CMK (cell line): ENCODE measurements around the gene DPH7.
"Not testable (repeated sequence)": the region's sequence is repeated elsewhere in the genome, so short reads cannot be mapped to it uniquely, and the experiment has no call there.

Experiments
- DNase-seq: peaks from one replicate; pipeline ENCODE4 v3.0.0-alpha.2; 2010; ENCODE audit warnings: low read depth

DPH7 gene

DNA sequence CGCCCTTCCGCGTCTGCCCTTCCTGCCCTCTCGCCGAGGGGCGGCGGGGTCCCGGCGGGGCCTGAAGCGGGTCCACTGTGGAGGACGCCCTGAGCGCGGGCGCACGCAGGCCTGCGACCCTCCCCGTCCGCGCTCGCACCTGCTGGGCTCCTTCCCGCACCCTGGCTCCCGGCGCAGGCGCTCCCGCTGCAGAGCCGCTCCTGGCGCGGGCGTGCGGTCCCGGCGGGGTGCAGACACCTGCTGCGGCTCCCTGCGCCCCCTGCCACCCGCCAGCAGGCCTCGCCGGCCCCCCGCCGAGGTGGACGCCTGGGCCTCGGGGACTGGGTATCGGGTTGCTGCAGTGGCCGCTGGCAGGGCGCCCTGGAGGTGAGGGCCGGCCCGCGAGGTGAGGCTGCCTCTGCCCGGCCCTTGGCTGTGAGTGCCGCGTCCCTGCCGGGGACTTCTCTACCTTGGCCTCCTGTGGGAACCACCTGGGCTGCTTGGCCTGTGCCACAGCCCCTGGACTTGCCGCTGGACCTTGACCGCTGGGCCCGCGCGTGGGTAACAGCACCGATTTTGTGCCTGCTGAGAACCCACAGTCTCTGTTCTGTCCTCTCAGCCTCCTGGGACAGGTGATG lies 27.4 kb upstream of the DPH7 start:
- no peak for DNase-seq

DNA sequence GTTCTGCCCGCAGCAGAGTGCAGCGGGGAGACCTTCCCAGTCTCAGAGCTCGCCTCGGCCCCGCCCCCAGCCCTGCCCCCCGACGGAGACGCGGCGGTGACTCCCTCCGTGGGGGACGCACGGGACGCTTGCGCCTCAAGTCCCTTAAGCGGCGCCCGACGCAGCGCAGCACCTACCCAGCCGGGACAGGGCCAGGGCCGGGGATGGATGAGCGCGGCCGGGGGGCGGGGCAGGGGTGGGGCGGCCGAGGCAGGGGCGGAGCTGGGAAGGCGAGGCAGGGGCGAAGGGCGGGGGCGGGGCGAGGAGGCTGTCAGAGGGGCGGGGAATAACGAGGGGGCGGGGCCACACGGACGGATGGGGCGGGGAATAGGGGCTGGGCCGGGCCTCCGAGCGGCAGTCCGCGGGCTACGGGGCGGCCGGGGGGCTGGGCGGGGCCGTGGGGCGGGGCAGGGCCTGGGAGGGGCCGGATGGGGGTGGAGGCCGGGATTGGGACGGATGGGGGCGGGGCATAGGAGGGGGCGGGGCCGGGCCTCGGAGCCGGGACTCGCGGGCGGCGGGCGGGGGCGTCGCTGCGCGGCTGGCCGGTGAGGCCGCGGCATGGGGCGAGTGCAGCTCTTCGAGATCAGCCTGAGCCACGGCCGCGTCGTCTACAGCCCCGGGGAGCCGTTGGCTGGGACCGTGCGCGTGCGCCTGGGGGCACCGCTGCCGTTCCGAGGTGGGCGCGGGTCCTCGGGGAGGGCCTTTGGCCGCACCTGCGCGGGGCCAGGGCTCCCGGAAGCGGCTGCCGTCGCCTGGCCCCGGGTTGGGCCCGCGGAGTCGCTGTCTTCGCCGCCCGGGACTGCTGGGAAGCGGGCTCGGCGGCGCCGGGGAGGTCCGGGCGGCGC lies 26.6 kb upstream of the DPH7 start, which contains the start of gene ARRDC1:
Gene ARRDC1, plus strand, starts transcription at position 566 of the 884 bp plus-strand sequence. Its CDS starts 32 bp downstream, at position 598.
- DNase-seq: peak; percentile 92

DNA sequence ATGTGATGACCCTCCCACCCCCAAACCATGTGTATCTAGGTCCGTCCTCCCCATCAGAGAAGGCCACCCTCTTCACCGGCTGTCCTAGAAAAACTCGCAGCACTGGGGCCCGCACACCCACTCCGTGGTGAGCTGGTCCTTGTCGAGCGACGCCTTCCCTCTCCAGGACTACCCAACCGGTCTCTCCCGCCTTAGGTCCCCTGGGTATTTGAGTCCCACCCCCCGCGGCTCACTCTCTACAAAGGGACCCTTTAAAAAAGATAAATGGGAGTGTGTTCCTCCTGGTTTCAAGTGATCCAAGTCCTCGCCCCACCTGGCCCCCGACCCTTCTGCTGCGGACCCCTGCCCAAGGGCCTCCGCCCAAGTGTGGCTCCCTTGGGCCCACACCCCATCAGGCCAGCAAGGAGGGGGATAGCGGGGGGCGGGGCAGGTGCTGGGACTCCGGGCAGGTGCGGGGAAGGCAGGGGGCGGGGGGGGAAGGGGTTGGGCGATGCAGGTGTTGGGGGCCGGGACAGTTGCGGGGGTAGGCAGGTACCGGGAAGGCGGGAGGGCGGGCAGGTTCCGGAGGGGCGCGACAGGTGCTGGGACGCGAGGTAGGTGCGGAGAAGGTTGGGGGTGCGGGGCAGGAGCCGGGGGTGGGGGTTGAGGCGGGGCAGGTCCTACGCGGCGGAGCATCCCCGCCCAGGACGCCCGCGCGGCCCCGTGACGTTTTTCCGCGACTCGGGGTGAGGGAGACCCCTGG lies 25.8 kb upstream of the DPH7 start:
- DNase-seq: no peak

DNA sequence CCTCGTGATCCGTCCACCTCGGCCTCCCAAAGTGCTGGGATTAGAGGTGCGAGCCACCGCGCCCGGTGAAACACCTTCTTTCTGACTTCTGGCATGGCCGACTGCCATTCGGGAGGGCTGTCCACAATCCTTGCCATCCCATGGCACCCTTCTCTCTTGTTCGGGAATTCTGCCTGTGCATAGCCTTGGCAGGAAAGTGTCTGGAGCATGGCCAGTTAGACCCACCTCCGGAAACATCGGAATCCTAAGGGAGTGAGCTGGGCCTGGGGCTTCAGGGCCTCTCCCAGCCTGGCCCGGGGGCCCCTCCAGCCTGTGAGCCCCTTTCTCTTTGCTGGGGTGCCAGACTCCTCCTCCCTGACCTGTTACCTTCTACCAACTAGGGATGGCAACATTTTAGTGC lies 25.2 kb upstream of the DPH7 start:
- DNase-seq: no peak

DNA sequence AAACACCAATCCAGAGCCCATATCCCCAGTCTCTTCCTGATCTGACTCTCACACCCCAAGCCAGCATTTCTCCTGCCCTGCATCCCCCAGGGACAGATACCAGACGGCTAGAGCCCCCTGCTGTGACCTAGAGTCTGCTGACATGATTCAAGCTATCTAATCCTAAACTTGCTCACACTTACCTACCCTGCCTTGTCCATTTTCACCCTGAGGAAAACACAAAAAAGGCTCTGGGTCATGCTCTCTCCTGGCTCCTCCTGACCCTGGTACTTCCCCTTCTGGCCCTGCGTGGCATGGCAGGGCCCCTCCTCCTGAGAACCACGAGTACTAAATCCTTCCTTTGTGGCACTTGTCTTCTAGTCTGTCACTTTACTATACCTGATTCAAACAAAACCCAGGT lies 23.9 kb upstream of the DPH7 start:
- no peak for DNase-seq

DNA sequence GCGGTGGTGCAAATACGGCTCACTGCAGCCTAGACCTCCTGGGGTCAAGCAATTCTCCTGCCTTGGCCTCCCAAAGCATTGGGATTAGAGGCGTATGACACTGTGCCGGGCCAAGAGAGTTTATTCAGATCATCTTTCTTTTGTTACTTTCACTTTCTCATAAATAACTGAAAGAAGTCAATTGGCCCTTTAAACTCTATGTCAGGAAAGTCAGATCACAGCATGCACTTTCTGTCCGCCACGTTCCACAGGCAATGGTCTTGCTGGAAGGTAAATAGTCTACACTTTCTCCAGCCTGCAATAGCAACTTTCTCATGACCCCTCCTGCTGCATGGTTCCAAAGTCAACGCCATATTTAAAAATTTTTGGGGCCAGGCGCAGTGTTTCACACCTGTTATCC lies 20.2 kb upstream of the DPH7 start:
- DNase-seq: no peak

DNA sequence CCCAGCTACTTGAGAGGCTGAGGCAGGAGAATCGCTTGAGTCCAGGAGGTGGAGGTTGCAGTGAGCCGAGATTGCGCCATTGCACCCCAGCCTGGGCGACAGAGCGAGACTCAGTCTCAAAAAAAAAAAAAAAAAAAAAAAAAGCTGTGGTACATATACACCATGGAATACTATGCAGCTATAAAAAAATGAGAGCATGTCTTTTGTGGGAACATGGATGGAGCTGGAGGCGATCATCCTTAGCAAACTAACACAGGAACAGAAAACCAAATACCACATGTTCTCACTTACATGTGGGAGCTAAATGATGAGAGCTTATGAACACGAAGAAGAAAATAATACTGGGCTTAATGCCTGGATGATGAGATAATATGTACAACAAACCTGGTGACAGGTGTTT lies 17.9 kb upstream of the DPH7 start:
- DNase-seq: not testable (repeated sequence)

DNA sequence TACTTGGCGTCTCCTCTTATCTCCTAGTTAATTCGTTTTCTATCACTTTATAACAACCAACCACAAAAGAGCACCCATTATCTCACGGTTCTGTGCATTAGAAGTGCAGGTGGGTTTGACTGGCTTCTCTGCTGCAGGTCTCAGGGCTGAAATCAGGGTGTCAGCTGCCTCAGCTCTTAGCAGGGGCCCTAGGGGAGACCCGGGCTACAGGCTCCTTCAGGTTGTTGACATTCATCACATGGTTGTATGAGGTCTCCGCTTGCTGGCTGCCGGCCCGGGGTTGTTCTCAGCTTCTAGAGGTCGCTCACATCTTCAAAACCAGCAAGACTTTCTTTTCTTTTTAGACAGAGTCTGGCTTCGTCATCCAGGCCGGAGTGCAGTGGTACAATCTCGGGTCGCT lies 14.5 kb upstream of the DPH7 start:
- DNase-seq: no peak

DNA sequence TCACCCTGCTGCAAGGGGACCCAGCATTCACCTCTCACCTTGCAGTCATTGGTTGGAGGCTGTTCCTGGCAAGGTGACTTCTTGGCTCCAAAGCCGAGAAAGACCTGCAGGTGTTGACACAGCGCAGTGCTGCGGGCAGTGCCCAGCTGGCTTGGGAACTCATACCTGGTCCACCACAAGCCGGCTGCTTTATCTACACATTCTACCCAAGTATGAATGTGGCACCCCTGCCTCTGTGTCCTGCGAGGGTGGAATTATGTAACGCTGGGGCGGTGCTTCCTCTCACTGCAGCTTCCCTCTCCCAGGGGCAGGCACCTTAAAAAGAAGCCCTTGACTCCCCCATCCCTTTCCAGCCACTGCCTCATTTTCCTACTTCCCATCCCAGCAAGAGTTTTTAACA lies 14.0 kb upstream of the DPH7 start:
- DNase-seq: no peak

DNA sequence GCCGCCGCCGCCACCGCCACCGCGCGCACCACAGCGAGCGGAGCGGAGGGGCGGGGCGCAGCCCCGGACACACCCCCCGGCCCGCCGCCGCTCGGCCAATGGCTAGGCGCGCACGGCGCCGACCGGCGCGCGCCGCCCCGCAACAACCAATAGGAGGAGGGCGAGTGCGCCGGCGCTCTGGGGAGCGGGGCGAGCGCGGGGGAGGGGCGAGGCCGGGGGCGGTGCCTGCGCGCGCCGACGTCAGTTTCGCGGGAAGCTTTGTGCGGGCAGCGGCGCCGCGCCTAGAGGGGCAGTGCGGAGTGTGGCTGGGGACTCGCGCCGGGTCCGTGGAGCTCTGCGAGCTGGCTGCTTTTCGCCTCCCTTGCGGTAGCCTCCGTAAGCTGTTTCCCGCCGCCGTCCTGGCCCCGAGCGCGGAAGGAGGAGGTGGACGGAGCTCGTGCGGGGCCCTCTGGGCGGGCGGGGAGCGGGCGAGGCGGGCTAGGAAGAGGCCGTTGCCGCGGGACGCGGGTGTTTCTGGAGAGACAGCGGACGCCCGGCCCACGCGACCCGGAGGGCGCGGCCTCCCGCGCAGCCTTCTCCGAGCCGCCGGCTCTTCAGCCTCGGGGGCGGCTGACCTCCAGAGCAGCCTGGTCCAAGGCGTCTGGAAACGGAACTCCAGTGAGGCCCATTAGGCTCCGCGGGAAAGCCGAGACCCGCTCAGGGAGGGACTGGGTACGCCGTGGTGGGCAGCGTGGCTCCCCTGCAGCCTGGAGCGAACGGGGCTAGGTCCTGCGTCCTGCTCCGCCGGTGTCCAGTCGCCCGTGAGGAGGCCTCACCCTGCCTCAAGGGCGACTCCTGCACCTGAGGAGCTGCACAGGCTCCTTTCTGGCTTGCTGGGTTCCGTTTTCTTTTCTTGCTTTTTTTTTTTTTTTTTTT lies 12.0 kb upstream of the DPH7 start, which contains the start of gene ZMYND19:
Gene ZMYND19, minus strand, starts transcription at position 44 of the 915 bp plus-strand sequence. CDS start 249 bp downstream, outside the sequence.
- peak; percentile 67 for DNase-seq

DNA sequence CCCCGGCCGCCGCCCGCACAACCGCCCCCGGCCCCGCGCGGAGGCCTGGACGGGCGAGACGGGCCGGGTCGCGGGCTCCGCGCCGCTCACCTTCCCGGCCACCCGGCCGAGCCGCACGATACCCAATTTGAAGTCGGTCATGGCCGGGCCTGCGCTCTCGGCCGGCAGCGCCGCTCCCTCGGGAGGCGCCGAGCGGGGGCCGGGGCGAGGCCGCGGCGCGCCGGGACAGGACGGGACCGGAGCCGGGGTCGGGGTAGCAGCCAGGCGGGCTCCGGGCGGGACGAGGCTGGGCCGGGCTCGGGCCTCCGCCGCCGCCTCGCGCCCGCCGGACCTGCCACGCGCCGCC lies 11.4 kb upstream of the DPH7 start:
- DNase-seq: no peak

DNA sequence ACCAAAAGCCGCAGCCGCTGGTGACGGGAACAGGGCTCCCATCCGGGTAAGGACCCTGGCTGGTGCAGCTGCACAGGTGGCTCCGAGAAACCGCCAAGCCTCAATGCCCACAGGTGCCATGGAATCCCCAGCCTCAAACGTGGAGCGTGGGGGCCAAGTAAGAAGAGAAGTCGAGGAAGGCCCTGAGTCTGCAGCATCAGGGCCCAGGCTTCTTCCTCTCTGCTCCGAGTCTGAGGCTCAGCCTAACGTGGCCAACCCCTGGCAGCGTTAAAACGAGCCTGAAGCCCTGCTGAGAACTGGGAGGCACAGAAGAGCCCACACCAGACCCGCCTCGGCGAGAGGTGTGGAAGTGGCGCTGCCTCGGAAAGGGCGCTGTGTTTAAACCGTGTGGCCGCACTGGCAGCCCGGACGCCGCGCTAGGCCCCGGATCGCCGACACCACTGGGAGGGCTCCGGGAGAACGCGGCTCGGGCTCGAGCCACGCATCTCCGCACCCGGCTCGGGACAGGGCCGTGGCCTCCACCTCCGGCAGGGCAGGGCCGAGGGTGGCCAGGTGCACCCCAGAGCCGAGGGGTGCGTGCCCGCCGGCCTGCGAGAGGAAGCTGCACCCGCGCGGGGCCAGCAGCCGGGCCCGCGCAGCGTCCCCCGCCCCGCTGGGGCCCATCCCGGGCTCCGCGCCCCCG lies 10.9 kb upstream of the DPH7 start:
- no peak for DNase-seq

DNA sequence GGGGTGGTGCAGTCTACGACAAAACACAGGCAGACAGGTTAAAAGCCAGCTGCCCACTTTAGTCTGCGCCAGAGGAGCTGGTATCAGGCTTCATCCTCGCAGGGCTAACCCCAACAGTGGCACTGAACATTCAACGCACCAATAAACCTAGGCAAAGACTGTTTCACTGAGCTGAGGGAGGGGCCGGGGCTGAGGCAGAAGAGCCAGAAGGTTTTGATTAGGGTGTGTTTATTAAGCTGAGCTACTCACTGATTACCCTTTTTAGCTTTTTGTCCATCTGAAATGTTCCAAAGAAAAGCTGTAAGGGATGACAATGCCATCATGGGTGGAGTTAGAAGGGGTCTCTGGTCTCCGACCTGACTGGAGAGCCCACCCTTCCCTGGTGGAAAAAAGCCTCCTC lies 10.2 kb upstream of the DPH7 start:
- DNase-seq: no peak

DNA sequence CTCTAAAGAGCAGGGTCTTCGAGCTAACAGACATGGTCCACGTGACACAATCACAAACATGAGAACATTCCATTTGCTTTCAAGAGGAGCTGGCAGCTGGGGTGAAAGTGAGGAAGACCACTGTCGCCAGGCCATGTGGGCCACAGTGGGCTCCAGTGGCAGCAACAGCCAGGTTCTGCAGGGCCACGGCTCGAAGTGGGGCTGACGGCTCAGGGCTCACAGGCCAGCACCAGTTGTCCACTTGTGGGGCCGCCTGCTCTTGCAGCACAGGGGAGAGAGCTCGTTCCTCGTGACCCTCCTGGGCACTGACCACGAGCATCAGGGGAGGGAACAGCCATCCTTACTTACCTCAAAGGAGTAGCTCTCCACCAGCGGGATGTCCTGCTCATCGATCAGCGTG lies 9.6 kb upstream of the DPH7 start:
- DNase-seq: no peak

DNA sequence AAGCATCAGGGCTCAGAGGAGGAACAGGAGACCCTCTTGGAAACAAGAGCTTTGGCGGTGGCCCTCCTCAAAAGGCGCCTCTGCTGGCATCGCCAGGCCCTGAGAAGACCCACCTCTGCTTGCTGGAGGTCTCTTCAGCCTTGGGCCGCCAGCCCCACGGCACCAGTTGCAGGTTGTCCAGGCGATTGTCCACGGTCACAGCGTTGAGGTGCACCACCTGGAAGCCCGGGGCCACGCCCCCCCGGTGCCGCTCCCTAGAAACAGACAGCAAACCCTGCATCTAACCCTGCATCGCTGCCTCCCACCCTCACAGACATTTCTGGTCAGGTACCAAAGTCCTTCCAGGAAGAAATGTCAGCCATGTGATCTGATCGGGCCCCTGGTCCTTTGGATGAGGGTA lies 8.1 kb upstream of the DPH7 start:
- DNase-seq: no peak

DNA sequence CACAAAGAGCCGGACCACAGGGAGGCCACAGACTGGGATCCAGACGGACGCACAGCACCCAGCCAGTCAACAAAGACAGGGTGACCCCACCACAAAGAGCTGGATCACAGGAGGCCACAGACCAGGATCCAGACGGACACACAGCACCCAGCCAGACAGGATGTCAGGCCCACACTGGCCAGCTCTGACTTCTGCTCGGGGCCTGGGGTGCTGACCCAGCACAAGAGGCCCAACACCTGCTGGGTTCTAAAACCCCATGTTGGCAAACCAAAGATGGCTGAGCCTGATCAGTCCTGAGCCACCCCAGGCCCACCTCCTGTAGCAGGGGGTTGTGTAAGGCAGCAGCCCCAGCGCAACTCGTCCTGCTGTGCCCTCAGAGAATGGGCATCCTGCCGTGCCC lies 5.2 kb upstream of the DPH7 start:
- DNase-seq: no peak

DNA sequence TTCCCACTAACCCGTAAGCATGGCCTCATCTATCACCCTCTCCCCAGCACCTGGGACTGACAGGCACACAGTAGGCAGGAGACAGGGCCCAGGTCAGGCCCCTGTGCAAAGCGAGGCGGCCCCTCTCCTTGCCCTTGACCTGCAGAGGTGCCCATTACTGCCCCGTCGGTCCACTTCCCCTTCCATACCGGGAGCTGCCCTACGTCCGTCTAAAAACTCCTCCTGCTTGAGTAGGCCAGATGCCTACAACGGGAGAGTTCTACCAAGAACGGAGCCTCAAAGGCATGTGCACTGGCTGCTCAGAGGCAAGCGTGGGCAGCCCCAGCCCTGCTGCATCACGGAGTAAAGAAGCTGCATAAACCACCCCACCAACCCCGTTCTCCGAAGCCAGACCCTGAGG lies 4.6 kb upstream of the DPH7 start:
- no peak for DNase-seq

DNA sequence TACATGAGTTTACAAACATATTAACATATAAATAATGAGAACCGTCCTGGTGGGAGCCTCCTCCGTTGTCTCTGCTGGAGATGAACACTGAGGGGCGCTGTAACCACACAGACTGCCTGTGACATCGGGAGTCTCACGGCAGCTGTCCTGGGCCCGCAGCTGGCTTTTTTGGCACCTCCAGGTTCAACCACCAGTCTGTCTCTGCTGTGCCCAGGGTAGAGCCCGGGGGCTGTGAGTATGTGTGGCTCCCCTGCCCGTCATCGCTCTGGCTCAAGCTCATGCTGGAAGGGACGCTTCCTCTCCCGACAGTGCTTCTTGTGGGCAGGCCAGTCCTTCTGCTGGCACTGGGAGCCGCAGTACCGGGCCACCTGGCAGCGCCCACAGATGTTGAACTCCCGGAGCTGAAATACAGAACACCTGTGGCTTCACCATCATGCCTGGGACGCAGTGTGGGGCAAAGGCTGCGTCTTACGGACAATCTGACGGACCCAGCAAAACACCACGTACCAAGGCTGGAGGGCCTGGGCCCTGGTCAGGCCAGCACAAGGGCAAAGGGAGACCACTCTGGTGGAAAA lies 3.6 kb upstream of the DPH7 start:
- no peak for DNase-seq

DNA sequence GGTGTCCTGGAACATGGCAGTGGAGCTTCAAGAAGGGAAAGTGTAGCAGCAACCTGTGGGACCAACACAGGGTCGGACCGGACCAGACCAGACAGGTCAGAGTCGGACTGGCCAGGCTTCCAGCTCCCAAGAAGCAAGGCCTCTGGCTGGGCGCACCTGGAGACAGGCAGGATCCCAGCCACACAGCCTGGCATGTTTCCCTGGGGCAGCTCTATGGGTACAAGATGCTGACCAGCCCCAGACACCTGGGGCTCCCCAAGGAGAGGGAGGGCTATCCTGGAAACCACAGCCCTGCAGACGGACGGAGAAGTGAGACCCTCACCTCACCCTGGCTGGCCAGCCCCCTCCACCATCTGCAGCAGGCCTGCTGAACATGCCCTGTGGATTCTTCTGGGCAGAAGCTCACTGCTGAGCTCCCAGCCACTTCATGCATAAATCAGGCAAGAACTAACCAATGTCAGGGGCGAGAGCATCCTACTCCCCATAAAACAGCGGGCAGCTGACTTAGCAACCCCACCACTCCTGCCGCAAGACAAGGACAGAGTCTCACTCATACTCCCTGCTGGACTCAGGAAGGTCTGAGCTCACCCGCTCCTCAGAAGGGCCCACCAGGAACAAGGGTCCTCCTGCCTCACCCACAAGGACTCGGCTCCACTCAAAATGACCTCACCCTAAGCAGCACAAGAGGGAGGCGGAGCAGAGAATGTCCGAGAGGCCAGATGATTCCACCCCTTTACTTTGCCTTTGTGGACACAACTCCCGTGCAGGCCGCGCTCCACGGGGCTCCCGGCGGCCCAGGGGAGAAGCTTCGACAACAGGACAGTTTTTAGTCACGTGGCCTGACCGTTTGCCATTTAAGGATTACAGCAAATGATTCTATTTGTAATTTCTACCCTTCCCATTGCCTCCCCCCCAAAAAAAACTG lies 2.9 kb upstream of the DPH7 start:
- no peak for DNase-seq

DNA sequence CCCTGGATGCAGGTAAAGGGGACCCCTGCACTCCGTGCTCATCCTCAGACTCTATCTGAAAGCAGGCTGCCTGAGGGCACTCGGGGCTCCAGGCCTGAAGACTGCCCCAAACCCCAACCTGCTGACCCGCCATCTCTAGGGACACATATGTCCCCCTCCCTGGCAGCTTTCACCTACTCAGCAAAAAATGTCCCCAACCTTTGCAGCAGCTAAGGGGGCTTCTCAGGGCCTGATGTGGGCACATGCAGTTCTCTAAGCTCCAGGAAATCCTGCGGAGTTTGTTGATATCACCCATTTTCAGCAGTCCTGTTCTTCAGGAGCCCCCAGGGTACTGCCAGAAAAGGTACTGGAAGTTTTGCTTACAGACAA lies 2.2 kb upstream of the DPH7 start:
- no peak for DNase-seq
